Hepatocyte (in vitro differentiated cells): ENCODE results near the gene PRPSAP2.

ENCODE experiments used
- CTCF ChIP-seq: fragments of 200-600 bp; sonication (generic); IDR thresholded peaks from 2 replicates; pipeline ENCODE4 v1.5.1; 2016; ENCODE audit warnings: antibody characterized with exemption, mild to moderate bottlenecking; ENCODE audit not compliant: poor library complexity
- EZH2 ChIP-seq: fragments of 200-600 bp; sonication (generic); IDR thresholded peaks from 2 replicates; pipeline ENCODE4 v1.6.1; 2016; ENCODE audit warnings: antibody characterized with exemption, mild to moderate bottlenecking, borderline replicate concordance
- EZH2phosphoT487 ChIP-seq: fragments of 200-600 bp; sonication (generic); IDR thresholded peaks from one replicate; pipeline ENCODE4 v1.6.1; 2018; ENCODE audit warnings: antibody characterized with exemption, mild to moderate bottlenecking, low read depth, moderate library complexity; ENCODE audit not compliant: unreplicated experiment, severe bottlenecking

DNA sequence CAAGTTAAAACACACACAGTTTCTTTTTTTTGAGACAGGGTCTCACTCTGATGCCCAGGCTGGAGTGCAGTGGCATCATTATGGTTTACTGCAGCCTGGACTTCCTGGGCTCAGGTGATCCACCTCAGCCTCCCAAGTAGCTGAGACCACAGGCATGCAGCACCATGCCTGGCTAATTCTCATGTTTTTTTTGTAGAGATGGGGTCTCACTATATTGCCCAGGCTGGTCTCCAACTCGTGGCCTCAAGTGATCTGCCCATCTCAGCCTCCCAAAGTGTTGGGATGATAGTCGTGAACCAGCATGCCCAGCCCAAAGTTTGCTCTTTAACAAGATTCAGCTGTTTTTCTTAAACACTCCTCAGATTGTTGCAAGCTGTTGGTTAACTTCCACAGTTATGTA, 39.0 kb downstream of the PRPSAP2 start:
- no peak for TF ChIP-seq EZH2
- TF ChIP-seq CTCF = no peak
- TF ChIP-seq EZH2phosphoT487 = no peak
